GM10266 (cell line): Measurements from ENCODE around the gene PTPN13.

ENCODE experiments used
- DNase-seq: peaks from one replicate; pipeline ENCODE4 v3.0.0; 2012; ENCODE audit errors: extremely low spot score
- TF ChIP-seq, protein P1 (sequence below): IDR thresholded peaks from 2 replicates; pipeline ENCODE4 v1.5.1; 2012; ENCODE audit warnings: mild to moderate bottlenecking, low read depth; ENCODE audit not compliant: control insufficient read depth, insufficient read depth; ENCODE audit errors: missing control alignments

PTPN13 gene

DNA sequence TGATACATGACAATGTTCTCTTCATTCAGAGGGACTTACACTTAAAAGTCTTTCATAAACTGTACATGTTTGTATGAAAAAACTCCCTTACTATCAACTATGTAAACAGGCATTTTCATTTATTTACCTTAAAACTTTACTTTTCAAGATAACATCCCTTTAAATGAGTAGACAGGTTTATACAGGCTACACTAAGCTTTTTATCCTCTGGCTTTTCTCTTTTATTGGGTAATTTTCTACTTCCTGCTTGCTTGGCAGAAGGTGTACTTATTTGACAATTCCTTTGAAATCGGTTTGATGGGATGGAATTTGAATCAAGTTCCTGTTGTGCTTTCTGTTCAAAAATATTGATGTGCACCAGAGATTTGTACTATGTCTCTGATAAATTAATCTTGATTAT lies 81.4 kb downstream of the PTPN13 start:
- no peak for DNase-seq
- TF ChIP-seq, protein P1, sequence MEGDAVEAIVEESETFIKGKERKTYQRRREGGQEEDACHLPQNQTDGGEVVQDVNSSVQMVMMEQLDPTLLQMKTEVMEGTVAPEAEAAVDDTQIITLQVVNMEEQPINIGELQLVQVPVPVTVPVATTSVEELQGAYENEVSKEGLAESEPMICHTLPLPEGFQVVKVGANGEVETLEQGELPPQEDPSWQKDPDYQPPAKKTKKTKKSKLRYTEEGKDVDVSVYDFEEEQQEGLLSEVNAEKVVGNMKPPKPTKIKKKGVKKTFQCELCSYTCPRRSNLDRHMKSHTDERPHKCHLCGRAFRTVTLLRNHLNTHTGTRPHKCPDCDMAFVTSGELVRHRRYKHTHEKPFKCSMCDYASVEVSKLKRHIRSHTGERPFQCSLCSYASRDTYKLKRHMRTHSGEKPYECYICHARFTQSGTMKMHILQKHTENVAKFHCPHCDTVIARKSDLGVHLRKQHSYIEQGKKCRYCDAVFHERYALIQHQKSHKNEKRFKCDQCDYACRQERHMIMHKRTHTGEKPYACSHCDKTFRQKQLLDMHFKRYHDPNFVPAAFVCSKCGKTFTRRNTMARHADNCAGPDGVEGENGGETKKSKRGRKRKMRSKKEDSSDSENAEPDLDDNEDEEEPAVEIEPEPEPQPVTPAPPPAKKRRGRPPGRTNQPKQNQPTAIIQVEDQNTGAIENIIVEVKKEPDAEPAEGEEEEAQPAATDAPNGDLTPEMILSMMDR: no peak

DNA sequence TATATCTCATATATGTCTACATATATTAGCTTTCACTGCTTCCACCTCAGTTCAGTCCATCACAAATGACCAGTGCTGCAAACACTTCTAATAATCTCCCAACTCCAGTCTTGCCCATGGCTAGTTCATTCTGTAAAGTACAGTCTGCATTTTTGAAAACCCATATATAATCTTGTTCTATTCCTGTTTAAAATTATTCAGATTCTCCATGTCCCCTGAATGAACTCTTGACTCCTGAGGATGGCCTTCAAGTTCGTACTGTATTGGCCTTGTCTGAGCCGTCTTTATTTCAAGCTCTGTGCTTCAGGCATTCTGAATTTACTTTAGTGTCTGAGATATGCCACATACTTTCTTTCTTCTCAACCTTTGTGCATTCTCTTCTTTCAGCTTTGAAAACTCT lies 84.7 kb downstream of the PTPN13 start:
- DNase-seq: no peak
- TF ChIP-seq, protein P1: no peak

DNA sequence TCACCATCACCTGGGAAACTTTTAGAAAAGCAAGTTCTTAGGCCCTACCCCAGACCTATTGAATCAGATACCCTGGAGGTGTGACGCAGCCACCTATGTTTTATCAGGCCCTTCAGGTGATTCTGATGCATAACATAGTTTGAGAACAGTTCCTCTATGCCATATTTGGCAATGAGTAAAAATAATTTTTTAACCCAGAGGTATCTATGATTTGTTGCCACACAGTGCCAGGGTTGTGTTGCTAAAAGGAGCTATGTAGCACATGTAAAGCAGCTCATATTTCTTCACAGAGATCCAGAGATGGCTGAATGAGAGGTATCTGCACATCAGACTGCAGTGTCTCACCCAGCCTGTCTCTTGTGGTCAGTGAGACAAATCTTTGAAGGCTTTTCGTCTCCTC lies 85.3 kb downstream of the PTPN13 start:
- DNase-seq: no peak
- TF ChIP-seq, protein P1: no peak

DNA sequence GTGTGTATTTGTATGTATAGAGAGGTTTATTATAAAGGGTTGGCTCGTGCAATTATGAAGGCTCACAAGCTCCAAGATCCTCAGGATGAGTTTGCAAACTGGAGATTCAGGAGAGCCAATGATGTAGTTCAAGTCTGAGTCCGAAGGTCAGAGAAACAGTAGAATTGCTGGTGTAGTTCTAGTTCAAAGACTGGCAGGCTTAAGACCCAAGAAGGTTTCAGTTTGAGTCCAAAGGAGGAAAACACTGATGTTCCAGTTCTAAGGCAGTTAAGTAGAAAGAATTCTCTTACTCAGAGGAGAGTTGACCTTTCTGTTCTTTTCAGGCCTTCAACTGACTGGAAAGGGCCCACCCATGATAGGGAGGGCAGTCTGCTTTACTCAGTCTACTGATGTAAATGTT lies 89.1 kb downstream of the PTPN13 start:
- TF ChIP-seq, protein P1: no peak
- DNase-seq: no peak

DNA sequence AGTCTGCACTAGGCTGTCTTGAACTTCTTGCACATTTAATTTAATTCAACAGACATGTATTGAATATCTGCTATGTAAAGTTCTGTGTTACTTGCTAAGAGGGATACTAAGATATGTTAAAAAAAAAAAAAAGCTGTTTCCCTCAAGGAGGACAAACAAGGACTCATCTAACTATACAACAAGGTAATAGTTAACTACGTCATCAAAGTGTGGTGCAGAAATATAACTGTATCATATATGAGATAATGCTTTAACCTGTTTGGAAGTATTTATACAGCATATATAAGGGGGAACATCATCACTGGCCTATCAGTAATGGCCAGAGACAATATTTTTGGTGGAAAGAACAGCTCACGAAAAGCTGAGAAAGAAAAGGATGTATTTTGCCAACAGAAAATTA lies 89.9 kb downstream of the PTPN13 start:
- DNase-seq: no peak
- TF ChIP-seq, protein P1: no peak

DNA sequence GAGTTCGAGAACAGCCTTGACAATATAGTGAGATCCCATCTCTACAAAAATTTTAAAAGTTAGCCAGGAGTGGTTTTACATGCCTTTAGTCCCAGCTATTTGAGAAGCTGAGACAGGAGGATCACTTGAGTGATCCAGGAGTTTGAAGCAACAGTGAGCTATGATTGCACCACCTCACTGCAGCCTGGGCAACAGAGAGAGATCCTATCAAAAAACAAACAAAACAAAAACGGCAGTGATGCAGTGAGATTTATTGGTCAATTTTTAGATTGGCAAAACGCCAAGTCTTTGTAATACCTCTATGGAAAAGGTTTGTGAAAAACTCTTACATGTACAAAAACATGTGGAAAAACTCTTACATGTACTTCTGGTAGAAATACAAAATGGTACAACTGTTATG lies 91.3 kb downstream of the PTPN13 start:
- DNase-seq: no peak
- TF ChIP-seq, protein P1: no peak

DNA sequence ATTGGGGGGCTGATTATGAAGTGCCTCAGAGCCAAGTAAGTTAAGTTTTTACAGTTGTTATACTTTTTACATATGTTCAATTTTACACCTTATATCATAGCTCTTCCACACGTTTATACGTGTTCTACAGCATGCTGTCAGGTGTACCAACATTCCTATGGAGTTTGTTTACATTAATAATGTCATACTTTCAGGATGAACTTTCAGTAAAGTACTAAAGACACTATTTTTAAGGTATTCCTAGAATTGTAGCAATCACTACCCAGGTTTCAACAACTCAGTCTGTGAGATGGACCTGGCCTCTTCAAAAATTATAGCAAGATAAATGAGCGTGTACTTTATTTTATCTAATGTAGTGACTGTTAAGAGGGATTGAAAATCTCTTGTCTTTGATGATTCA lies 92.6 kb downstream of the PTPN13 start:
- DNase-seq: no peak
- TF ChIP-seq, protein P1: no peak
